HG02938 (cell line): ENCODE results near the gene DCAF7.

Experiments used
- ATAC-seq: cut with Tn5 transposase; IDR thresholded peaks from one replicate; pipeline ENCODE4 v1.9.1; 2021; ENCODE audit warnings: mild to moderate bottlenecking, moderate library complexity; ENCODE audit not compliant: unreplicated experiment

DCAF7 gene

DNA sequence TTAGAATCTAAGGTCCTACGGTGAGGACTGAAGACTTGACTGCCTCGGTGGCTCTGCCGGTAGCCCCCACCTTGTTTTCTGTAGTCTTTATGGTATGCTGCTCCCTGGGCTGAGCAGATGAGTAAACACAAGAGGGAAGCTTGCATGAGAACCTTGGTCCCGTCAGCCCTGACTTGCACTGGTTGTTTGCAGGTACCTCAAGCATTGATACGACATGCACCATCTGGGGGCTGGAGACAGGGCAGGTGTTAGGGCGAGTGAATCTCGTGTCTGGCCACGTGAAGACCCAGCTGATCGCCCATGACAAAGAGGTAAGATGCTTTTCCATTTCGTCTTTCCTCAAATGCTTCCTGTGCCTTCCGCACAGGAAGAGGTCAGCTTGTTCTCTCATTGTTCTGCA is 29.4 kb downstream of the DCAF7 start:
- ATAC-seq: no peak

- ATAC-seq: no peak
Observed at GRCh38 chr17:63587770-63588169, 37.5 kb downstream of the DCAF7 start.

DNA sequence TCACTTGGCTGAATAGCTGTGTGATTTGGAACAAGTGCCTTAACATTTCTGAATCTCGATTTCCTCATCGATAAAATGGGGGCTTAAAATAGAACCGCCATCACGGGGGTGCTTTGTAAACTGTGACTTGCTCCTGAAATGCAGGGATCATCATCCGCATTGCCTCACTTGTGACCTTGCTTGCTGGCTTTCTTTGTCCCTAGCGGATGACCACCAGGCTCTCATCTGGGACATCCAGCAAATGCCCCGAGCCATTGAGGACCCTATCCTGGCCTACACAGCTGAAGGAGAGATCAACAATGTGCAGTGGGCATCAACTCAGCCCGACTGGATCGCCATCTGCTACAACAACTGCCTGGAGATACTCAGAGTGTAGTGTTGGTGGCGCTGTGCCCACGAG is 38.5 kb downstream of the DCAF7 start:
- no peak for ATAC-seq

- ATAC-seq: no peak
Observed at GRCh38 chr17:63589646-63590045, 39.4 kb downstream of the DCAF7 start.

- no peak for ATAC-seq
Observed at GRCh38 chr17:63592797-63593196, 42.5 kb downstream of the DCAF7 start.

GRCh38 chr17:63595132-63595531 is 44.9 kb downstream of the DCAF7 start:
- no peak for ATAC-seq

- no peak for ATAC-seq
Observed at GRCh38 chr17:63596856-63597586, 46.7 kb downstream of the DCAF7 start.

DNA sequence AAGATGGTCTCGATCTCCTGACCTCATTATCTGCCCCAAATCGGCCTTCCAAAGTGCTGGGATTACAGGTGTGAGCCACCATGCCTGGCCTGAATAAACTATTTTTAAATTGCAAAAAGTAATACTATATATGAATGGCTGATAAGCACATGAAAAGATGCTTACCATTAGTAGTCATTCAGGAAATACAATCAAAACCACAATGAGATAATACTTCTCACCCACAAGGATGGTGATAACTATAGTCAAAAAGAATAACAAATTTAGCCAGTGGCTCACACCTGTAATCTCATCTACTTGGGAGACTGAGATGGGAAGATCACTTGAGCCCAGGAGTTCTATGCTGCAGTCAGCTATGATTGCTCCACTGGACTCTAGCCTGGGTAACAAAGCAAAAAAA is 48.0 kb downstream of the DCAF7 start:
- no peak for ATAC-seq

- peak; percentile 85 for ATAC-seq
Observed at GRCh38 chr17:63600569-63601438, 50.5 kb downstream of the DCAF7 start, which contains the start of gene TACO1. TACO1 (plus strand) TSS chr17:63600895; CDS start chr17:63601084, 189 bp downstream.

DNA sequence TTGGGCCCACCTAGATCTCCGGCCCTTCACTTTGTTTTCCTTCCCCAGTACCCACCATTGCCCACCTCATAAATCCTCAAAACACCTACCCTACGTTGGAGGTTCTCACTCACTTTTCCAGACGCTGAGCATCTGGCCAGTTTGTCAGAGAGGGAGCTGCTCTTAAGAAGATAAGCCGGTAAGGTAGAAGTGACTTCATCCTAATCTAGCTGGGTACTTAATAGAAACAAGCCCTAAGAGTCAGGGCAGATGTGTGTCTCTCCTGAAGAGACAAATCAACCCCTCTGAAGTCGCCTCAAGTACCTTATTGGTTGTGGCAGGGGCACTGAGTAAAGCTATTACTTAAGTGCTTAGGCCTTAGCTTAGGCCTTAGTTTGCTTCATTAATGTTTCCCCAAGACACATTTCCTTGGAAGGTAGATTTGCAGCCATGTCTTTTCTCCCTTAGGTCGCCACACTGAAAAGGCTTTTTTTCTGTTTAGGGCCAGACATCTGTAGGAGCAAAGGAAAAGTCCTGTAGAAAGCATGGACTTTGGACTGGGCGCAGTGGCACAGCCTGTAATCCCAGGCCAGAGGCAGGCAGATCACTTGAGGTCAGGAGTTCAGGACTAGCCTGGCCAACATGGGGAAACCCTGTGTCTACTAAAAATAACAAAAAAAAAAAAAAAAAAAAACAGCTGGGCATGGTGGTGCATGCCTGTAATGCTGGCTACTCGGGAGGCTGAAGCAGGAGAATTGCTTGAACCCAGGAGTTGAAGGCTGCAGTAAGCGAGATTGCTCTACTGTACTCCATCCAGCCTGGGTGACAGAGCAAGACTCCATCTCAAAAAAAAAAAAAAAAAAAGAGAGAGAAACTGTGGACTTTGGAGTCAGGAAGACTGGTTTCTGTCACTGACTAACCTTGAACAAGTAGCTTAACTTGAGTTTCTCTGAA is 51.4 kb downstream of the DCAF7 start:
- ATAC-seq: peak; percentile 12

DNA sequence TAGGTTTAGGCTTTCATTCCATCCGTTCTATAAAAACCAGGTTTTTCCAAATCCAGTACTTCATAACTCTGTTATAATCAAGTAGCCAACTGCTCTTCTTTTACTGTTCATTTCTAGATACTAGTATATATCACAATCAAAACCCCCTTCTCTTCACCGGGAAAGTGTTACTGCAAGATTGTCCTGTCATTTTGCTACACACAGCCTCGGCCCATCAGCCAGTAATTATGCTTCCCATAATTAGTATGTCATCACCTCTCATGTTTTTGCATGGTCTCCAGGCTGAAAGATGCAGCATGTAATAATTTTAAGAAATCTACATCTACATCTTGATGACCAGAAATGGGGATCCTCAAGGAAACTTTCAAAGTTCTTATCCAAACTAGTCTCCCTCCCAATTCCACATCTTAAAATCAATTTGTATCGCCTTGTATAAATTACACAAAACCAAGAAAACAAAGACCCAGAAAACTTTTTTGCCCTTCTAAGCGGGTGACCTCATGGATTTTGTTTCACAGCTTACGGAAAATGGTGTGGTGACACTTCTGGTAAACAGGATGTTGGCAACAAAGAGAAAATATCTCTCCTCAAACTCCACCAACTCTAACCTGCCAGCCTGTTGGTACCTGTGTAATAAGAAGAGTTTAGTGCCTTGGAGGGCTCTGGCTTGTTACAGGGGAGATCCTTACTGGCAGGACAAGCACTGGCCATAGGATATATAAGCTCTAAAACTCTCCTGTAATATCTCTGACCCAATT is 59.7 kb downstream of the DCAF7 start:
- no peak for ATAC-seq

GRCh38 chr17:63610854-63611253 is 60.6 kb downstream of the DCAF7 start:
- no peak for ATAC-seq

DNA sequence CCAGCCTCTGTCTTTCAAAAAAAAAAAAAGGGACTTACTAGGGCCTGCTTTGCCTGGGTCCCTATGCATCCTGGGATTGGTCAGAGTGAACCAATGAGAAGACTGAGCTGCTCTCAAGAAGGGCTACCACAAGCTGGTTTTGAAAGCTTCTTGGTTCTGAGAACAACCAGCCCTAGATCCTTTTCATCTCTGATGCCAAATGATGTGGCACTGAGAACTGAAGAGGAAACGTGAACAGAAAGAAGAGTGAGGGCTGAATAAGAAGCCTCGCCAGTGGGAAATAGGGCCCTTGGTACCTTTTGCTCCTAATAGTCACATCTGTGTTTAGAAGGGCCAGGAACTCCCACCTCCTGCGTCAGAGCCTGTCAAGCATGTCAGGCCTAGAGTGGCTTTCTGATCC is 61.1 kb downstream of the DCAF7 start:
- no peak for ATAC-seq

GRCh38 chr17:63613663-63614062 is 63.4 kb downstream of the DCAF7 start:
- no peak for ATAC-seq

DNA sequence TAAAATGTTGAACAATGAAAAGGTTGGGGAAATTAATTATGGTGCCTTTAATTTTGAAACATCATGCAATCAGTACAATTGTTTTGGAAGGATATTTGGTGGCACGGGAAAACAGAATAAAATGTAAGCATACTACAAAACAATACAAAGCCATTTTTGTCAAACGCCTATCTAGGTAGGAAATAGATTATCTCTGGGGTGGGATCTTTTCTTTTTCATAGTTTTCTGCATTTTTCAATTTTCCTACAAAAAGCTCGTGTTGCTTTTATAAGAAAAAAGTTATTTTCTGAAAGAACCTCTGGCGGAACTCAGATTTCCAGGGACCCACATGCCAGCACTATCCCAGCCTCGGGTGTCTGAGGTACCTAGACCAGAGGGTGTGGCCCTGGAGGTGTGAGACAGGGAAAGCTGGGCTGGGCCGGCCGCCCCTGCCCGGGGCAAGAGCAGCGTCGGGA is 71.0 kb downstream of the DCAF7 start:
- ATAC-seq: no peak

GRCh38 chr17:63621684-63622573 is 71.7 kb downstream of the DCAF7 start, which contains the start of gene MAP3K3:
MAP3K3 (plus strand) TSS chr17:63622417; CDS start chr17:63622760, 343 bp downstream.
- ATAC-seq: peak; percentile 93

DNA sequence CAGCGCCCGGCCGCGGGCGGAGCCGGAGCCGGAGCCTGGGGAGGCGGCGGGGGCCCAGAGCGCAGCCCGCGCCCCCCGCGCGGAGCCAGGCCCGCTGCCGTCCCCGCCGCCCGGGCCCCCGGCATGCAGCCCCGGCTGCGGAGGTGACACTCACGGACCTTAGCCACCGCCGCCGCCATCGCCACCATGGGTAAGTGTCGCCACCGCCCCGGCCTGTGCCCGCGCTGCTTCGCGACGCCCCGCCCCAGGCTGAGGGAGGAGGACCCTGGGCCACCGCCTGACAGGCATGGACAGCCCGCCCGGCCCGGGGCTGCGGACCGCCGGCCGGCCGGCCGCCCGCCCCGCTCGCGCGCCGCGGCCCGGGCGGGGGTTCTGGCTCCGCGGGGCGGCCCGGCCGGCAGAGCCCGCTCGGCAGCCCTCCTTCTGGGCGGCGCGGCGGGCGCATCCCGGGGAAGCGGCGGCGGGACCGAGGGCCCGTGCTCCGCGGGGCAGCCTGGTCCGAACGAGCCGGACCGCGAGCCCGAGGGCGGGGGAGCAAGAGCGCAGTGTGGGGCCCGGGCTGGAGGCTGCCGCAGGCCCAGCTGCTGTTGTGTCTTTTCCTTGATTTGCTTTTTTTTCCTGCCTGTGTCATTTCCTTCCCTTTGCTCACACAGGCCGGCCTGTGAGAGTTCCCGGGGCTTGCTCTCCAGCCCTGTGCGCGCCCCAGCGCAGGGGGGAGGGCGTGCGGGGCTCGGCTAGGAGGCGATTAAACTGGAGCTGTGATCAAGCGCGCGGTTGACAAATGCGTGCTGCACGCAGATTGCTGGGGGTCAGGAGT is 72.5 kb downstream of the DCAF7 start:
- peak; percentile 10 for ATAC-seq
